ENCODE measurements around the gene ANK2. TPM values are rescaled to one million over a fixed set of nuclear protein-coding genes. Genes with fewer than 3 reads are reported as not detected.

Gene ANK2
- total RNA-seq, 1 donor = 15.1 TPM

DNA sequence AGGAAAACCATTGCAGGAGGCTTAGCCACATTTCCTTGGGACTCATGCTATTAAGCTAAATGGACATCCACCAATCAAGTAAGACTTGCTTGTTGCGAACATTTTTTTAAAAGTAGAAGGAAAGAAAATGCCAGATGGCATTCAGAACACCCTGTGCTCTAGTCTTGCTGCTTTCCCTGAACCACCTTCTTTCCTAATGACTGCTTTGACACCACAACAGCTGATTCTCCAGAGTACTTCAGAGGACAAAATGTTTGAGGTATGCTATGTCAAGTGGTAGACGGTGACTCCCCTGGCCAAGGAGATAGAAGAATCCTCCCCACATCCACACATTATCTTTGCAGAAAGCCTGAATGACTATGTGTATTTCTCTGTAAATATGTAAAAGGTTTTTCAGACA, 65.4 kb downstream of the ANK2 start:
- DNase-seq (ENCODE audit: low read depth) = no peak
- TF ChIP-seq, protein P1, sequence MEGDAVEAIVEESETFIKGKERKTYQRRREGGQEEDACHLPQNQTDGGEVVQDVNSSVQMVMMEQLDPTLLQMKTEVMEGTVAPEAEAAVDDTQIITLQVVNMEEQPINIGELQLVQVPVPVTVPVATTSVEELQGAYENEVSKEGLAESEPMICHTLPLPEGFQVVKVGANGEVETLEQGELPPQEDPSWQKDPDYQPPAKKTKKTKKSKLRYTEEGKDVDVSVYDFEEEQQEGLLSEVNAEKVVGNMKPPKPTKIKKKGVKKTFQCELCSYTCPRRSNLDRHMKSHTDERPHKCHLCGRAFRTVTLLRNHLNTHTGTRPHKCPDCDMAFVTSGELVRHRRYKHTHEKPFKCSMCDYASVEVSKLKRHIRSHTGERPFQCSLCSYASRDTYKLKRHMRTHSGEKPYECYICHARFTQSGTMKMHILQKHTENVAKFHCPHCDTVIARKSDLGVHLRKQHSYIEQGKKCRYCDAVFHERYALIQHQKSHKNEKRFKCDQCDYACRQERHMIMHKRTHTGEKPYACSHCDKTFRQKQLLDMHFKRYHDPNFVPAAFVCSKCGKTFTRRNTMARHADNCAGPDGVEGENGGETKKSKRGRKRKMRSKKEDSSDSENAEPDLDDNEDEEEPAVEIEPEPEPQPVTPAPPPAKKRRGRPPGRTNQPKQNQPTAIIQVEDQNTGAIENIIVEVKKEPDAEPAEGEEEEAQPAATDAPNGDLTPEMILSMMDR (IDR thresholded peaks at IDR 0.05; ENCODE audit: insufficient read depth, low read depth, low read length) = no peak
- H3K4me3 ChIP-seq (ENCODE audit: low read depth, low read length) = no peak overlapping the region

DNA sequence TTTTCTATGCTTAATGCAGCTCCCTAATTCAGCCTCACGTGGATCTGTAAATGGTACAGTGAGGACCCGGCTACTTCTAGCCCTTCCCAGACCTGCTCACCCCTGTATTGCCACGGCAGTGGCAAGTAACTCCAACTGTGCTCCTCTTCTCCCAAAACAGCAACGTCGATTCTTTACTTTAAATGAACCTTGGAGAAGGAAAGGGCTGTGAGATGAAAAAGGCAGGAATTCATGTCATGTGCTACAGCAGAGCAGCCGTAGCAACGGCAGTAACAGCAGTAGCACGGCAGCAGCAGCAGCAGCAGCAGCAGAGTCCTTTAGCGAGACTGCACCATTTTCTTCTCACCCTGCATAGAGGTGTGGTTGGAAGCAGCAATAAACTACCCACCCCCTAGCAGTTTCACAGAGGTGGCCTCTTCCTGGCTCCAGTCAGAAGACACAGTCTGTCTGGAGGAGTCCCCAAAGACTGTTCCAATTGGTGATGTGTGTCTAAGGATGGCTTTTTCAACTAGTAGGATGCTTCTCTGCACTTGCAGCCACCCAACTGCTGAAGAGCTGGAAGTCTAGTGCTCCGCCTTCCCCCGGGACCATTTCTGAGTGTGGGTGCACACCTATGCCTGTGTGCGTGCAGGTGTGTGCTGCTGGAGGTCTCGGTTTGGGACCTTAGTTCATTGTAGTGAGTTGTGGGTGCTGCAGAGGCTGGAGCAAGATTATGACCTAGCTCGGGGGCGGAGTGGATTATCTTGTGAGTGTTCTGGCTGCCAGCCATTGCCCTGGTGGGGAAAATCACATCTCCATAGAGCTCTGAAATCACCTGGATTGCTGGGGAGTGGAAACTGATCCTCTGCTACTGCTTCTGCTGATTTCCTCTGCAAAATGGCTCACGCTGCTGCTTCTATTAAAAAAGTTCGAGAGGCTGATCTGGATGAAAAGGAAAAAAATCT, 67.2 kb downstream of the ANK2 start:
- DNase-seq (ENCODE audit: low read depth) = no peak
- no peak overlapping the region for H3K4me3 ChIP-seq (ENCODE audit: low read depth, low read length)
- TF ChIP-seq, protein P1 (IDR thresholded peaks at IDR 0.05; ENCODE audit: insufficient read depth, low read depth, low read length) = no peak

DNA sequence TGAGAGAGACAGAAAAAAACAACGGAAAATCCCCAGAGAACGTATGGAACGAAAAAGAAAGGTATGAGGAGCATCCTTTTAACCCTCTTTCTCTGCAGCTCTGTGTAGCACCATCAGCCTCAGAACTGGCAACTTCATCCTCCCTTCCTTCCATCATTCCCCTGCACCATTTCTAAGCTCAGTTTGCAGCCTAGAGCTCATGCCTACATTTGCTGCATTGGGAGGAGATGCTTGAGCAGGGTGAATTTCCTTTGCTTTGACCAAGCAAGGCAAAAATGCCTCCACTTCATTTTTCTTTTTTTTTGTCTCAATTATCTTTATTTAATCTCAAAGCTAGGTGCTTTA, 67.9 kb downstream of the ANK2 start:
- TF ChIP-seq, protein P1 (IDR thresholded peaks at IDR 0.05; ENCODE audit: insufficient read depth, low read depth, low read length) = no peak
- no peak for DNase-seq (ENCODE audit: low read depth)
- no peak overlapping the region for H3K4me3 ChIP-seq (ENCODE audit: low read depth, low read length)

DNA sequence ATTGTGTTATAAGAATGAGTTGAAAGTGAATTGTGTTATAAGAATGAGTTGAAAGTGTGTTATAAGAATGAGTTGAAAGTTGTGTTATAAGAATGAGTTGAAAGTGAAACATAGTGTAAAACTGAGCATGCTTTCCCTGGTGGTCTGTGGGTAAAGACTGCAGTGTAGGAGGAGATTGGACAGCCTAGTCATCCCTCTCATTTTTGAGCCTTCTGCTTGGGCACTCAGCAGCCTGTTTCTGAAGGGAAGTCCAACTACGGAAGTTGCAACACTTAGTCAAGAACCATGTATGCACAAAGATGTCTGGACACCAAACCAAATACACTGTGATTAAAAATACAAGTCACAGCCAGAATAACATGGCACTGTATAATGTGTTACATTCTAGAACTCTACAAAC, 72.6 kb downstream of the ANK2 start:
- DNase-seq (ENCODE audit: low read depth) = no peak
- H3K4me3 ChIP-seq (ENCODE audit: low read depth, low read length) = no peak overlapping the region
- TF ChIP-seq, protein P1 (IDR thresholded peaks at IDR 0.05; ENCODE audit: insufficient read depth, low read depth, low read length) = no peak

DNA sequence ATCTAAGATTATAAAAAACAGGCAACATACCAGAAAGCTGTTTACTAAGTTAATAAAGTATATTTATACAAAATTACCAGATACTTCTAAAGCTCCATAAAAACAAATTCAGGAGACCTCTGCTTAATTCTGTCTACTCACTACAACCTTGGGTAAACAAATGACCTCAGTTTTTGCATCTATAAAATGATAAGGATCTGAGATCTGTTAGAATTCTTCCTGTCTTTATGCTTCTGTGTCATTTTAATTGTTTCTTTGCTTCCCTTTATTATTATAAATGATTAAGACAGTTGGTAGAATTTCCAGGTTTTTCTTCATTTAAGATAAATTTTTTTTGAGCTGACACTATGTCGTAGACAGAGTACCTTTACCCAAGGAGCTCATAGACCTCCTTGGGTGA, 76.0 kb downstream of the ANK2 start:
- DNase-seq (ENCODE audit: low read depth) = no peak
- H3K4me3 ChIP-seq (ENCODE audit: low read depth, low read length) = no peak overlapping the region
- TF ChIP-seq, protein P1 (IDR thresholded peaks at IDR 0.05; ENCODE audit: insufficient read depth, low read depth, low read length) = no peak

DNA sequence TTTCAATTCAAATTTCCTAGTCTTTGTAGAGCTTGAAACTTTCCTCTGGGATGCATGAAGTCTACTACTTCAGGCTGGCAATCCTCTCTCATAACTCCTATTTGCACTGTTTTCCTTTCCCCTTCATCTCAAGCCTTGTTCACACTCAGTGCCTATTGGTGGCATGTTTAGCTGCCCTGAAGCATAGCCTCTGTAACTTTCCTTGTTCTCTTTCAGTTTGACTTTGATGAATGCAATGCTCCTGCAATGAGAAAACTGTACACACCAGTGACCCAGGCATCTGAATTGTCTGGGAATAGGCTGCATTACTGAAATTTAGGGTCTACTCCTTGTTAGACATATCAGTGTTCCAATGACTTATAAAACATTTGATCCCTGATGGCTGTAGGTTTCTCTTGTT, 81.7 kb downstream of the ANK2 start:
- DNase-seq (ENCODE audit: low read depth) = no peak
- TF ChIP-seq, protein P1 (IDR thresholded peaks at IDR 0.05; ENCODE audit: insufficient read depth, low read depth, low read length) = no peak
- no peak overlapping the region for H3K4me3 ChIP-seq (ENCODE audit: low read depth, low read length)

All from fibroblast of villous mesenchyme (primary cell).